Esophagus muscularis mucosa (tissue), 3 donors: Measurements from ENCODE around the gene KIF16B.

ENCODE experiments used
- POLR2AphosphoS5 ChIP-seq, 2 donors: sonication (generic); formaldehyde crosslinking; IDR thresholded peaks; one replicate each; pipeline ENCODE4 v1.6.1; 2017; ENCODE audit warnings: antibody characterized with exemption in 2 of 2
- TF ChIP-seq, protein P1 (sequence below), 3 experiments: fragments of 200-600 bp in 2 of 3; fragments of 450-650 bp in 1 of 3; sonication (generic) in 2 of 3; IDR thresholded peaks; one replicate each; pipeline ENCODE4 v1.5.1; 2017 to 2019; ENCODE audit warnings: antibody characterized with exemption in 3 of 3, mild to moderate bottlenecking in 2 of 3, moderate library complexity in 1 of 3

DNA sequence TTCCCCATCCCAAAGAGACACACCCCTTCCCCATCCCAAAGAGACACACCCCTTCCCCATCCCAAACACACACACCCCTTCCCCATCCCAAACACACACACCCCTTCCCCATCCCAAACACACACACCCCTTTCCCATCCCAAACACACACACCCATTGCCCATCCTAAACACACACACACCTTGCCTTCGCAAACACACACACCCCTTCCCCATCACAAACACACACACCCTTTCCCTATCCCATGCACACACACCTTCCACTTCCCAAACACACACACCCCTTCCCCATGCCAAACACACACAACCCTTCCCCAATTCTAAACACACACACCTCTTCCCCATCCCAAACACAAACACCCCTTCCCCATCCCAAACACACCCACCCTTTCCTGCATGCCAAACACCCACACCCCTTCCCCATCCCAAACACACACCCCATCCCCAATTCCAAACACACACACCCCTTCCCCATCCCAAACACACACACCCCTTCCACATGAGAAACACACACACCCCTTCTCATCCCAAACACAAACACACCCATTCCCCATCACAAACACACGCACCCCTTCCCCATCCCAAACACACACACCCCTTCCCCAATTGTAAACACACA is 315.3 kb downstream of the KIF16B start:
- no peak for TF ChIP-seq POLR2AphosphoS5 (IDR thresholded peaks at IDR 0.05)
- TF ChIP-seq, protein P1, sequence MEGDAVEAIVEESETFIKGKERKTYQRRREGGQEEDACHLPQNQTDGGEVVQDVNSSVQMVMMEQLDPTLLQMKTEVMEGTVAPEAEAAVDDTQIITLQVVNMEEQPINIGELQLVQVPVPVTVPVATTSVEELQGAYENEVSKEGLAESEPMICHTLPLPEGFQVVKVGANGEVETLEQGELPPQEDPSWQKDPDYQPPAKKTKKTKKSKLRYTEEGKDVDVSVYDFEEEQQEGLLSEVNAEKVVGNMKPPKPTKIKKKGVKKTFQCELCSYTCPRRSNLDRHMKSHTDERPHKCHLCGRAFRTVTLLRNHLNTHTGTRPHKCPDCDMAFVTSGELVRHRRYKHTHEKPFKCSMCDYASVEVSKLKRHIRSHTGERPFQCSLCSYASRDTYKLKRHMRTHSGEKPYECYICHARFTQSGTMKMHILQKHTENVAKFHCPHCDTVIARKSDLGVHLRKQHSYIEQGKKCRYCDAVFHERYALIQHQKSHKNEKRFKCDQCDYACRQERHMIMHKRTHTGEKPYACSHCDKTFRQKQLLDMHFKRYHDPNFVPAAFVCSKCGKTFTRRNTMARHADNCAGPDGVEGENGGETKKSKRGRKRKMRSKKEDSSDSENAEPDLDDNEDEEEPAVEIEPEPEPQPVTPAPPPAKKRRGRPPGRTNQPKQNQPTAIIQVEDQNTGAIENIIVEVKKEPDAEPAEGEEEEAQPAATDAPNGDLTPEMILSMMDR (IDR thresholded peaks at IDR 0.05) = no peak
